NCI-H748 treated with DMSO at 0.1 percent for 48 hours (cell line): ENCODE measurements around the gene ATP6V1A.
A peak's percentile ranks its signal among the peaks of the same experiment; 100 is the strongest.
"Not testable (repeated sequence)": the region's sequence is repeated elsewhere in the genome, so short reads cannot be mapped to it uniquely, and the experiment has no call there.

Source experiments
- DNase-seq: peaks from one replicate; lab custom pipeline; 2025; lab: John Stamatoyannopoulos, UW

The ATP6V1A gene

DNA sequence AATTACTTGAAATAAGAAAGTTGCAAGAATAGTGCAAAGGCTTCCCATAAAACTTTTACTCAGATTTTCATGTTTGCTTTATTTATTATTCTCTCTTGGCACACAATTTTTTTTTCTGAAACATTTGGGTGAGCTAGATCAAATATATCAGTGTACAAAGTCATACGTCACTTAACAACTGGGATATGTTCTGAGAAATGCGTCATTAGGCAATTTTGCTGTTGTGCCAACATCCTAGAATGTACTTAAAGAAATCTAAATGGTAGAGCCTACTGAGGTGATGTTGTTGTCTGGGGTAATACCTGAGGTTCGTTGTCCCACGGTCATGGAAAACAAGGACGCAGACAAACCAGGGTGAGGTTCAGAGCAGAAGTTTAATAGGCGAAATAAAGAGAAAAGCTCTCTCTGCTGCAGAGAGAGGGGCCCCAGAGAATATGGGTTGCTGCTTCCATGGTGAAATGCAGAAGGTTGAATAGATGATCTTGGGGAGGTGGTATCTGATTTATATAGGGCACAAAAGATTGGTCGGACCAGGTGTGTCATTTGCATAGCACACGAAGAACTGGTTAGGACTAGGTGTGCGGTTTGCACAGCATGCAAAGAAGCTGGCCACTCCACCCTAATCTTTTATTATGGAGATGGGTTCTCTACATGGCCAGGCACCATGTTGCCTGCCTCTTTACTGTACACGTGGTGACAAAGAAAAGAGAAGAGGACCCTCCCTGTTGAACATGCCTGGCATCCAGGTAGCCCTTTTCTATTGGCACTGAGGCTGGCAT is 82.9 kb downstream of the ATP6V1A start:
- DNase-seq, result no peak

GRCh38 chr3:113831103-113831355 is 84.2 kb downstream of the ATP6V1A start:
- DNase-seq, result no peak

DNA sequence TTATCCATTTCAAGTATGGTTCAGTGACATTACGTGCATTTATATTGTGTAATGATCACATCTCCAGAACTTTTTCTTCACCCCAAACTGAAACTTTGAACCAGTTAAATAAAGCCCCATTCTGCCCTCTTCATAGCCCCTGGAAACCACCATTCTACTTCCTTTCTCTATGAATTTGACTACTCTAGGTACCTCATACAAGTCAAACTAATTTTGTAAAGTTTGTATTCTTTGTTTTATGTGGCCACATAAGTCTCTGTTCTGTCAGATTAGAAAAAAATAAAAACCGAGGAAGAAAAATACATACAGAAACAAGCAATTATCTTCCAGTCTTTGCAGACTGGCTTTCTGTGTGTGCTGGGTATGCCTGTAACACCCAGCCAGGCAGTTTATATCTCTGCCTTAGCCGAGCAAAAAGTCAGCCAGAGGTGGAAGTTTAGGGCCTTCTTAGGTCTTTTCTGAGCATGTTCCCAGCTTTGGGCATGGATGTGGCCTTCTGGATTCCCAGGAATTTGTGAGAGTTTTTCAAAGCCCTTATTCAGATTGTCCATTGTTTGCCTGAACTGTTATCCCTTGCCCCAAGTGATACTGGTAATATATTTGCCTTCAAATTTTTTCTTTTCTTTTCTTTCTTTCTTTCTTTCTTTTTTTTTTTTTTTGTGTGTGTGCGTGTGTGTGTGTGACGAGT is 85.8 kb downstream of the ATP6V1A start:
- DNase-seq, result no peak

GRCh38 chr3:113834983-113835382 is 88.1 kb downstream of the ATP6V1A start:
- DNase-seq, result no peak

GRCh38 chr3:113838631-113839209 is 91.9 kb downstream of the ATP6V1A start, which contains the start of gene GRAMD1C:
Gene GRAMD1C, plus strand, starts transcription at chr3:113838788. Its CDS starts 122 bp downstream, at chr3:113838910.
- peak; percentile 58 for DNase-seq

DNA sequence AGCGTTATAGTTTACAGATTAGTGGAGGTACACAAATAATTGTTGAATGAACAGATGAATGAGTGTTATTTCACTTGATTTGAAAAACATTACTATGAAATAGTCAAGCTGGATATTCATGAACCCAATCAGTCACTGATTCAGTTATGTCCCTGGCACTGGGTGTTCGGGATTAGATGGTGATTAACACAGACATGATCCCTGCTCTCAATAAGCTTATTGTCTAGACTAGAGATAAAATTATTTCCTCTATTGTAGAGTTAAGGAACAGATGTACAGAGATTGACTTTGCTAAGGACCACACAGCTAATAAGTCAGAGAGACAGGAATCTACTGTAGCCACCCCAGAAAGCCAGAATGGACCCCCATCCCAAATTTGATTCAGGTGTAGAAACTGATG is 92.7 kb downstream of the ATP6V1A start:
- no peak for DNase-seq

DNA sequence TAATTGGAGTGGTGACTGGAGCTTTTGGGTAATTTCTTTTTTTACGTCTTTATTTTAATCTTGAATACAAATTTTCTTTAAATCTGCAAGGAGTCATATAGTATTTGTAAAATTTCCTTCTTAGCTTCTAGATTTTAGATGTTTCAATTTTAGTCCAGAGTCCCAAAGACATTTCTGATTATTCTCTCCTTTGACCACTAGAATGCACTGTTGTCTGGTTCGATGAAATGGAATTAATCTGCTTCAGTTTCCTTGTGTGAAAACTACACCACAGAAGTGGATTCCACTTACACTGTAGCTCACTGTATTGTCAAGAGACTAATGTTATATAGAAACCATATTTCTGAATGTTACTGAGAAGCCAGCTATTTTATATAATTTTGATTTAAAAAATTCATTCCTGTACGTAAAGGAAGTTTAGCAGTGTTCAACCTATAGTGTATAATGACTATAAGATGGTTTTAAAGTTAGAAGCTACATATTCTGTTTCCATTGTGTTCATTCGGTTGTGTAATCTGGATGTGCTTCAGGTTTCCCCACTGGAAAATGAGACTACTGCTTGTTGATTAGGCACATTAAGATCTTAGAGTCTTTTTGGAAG is 97.9 kb downstream of the ATP6V1A start:
- no peak for DNase-seq

- no peak for DNase-seq
Measured at GRCh38 chr3:113847247-113847646, 100.4 kb downstream of the ATP6V1A start.

GRCh38 chr3:113847664-113848461 is 101.0 kb downstream of the ATP6V1A start:
- no peak for DNase-seq

- not testable (repeated sequence) for DNase-seq
Measured at GRCh38 chr3:113849071-113849470, 102.2 kb downstream of the ATP6V1A start.

DNA sequence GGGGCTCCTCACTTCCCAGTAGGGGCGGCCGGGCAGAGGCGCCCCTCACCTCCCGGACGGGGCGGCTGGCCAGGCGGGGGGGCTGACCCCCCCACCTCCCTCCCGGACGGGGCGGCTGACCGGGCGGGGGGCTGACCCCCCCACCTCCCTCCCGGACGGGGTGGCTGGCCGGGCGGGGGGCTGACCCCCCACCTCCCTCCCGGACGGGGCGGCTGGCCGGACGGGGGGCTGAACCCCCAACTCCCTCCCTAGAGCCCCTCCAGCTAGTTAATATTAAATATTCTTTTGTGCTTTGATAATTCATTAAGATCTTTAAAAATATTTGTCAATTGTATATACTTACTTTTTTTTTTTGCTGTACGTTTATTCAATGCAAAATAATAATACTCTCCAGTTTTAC is 103.0 kb downstream of the ATP6V1A start:
- DNase-seq, result not testable (repeated sequence)

DNA sequence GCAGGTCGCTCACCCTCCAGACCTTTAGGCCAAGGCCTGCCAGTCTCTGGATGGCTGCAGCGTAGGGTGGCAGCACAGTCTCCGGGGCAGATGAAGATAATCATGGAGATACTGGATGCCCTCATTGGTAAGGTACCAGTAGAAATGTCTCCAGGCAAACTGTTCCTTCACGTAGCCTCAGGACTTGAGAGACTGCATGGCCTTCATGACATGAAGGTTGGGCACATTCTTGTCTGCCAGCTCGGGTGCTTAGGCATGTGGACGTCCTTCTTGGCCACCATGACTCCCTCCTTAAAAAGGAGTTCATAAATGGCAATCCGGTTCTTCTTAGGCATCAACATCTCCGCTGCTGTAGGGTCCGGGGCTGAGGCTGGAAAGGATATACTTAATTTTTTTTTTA is 103.6 kb downstream of the ATP6V1A start:
- not testable (repeated sequence) for DNase-seq

GRCh38 chr3:113852506-113852905 is 105.7 kb downstream of the ATP6V1A start:
- no peak for DNase-seq
